Panc1 (cell line): ENCODE measurements around the gene NKD1. TPM values are rescaled to one million over a fixed set of nuclear protein-coding genes. Genes with fewer than 3 reads are reported as not detected.

Source experiments
- ATAC-seq: fragments of 200-7000 bp; cut with Tn5 transposase; 2 replicates; pipeline ENCODE4 v1.9.1; 2020; ENCODE audit warnings: mild to moderate bottlenecking, moderate library complexity
- BruUV-seq: library from RNA; stranded (reverse); fragments of 400-500 nt; replicated peaks from 2 replicates; lab custom pipeline; 2021; lab: Mats Ljungman, UMichigan
- CTCF ChIA-PET: fragments of 300-600 bp; sonication (Branson Sonifier 250); formaldehyde crosslinking; loops from one replicate; lab custom pipeline; 2022; ENCODE audit warnings: antibody characterized with exemption; lab: Charles Lee
- POLR2A ChIA-PET: fragments of 300-600 bp; sonication (Branson Sonifier 250); formaldehyde crosslinking; loops from one replicate; lab custom pipeline; 2022; ENCODE audit warnings: antibody characterized with exemption; lab: Charles Lee
- DNase-seq: peaks from one replicate; pipeline ENCODE4 v3.0.0-alpha.2; 2010; ENCODE audit warnings: low read depth, low spot score
- H3K27ac ChIP-seq: 2 replicates; pipeline ENCODE4 v1.5.1; 2011; ENCODE audit warnings: mild to moderate bottlenecking, low read length, inconsistent platforms
- H3K27me3 ChIP-seq: fragments of 200-500 bp; sonication (Bioruptor generic); 2 replicates; pipeline ENCODE4 v1.6.0; 2014; ENCODE audit warnings: low read length, inconsistent platforms; ENCODE audit not compliant: control insufficient read depth, insufficient read depth
- H3K36me3 ChIP-seq: fragments of 200-500 bp; sonication (Bioruptor generic); 2 replicates; pipeline ENCODE4 v1.5.1; 2014; ENCODE audit warnings: inconsistent platforms, mild to moderate bottlenecking, low read length, moderate library complexity; ENCODE audit not compliant: control insufficient read depth, insufficient read depth
- H3K4me1 ChIP-seq: 2 replicates; pipeline ENCODE4 v1.5.1; 2011; ENCODE audit warnings: inconsistent platforms, mild to moderate bottlenecking, low read length, moderate library complexity; ENCODE audit not compliant: control insufficient read depth, insufficient read depth
- H3K4me3 ChIP-seq, 2 experiments: 2 replicates each; pipeline ENCODE4 v1.5.1; 2011 to 2012; ENCODE audit warnings: low read depth in 2 of 2, low read length in 2 of 2, mild to moderate bottlenecking in 2 of 2, inconsistent platforms in 1 of 2, moderate library complexity in 1 of 2
- H3K9me3 ChIP-seq: fragments of 200-500 bp; sonication (Bioruptor generic); 2 replicates; pipeline ENCODE4 v1.5.1; 2014; ENCODE audit warnings: low read depth, mild to moderate bottlenecking, inconsistent platforms, low read length, moderate library complexity; ENCODE audit not compliant: control insufficient read depth, insufficient read depth
- POLR2AphosphoS5 ChIP-seq: IDR thresholded peaks from 2 replicates; pipeline ENCODE4 v1.6.1; 2012; ENCODE audit warnings: mild to moderate bottlenecking, low read depth, low read length, moderate library complexity
- REST ChIP-seq, 2 experiments: IDR thresholded peaks; 2 replicates each; pipeline ENCODE4 v1.6.1; 2011 to 2012; ENCODE audit warnings: low read depth in 2 of 2, control low read depth in 1 of 2, low read length in 1 of 2, mild to moderate bottlenecking in 1 of 2, moderate library complexity in 1 of 2; ENCODE audit not compliant: insufficient read depth in 1 of 2
- SIN3A ChIP-seq: IDR thresholded peaks from 2 replicates; pipeline ENCODE4 v1.6.1; 2012; ENCODE audit warnings: low read depth, mild to moderate bottlenecking, low read length, moderate library complexity, borderline replicate concordance; ENCODE audit not compliant: insufficient read depth
- TCF7L2 ChIP-seq: IDR thresholded peaks from 2 replicates; pipeline ENCODE4 v1.6.1; 2011; ENCODE audit warnings: mild to moderate bottlenecking, low read depth, low read length, inconsistent platforms
- in situ Hi-C: cut with HindIII; loops from 2 replicates; pipeline ENCODE4 v1.10.0; 2016; ENCODE audit warnings: low sequenced_read_pairs, low pct_unique_long_range_greater_than_20kb
- intact Hi-C: fragments of 100-400 bp; cut with micrococcal nuclease; formaldehyde crosslinking; loops from one replicate; pipeline ENCODE4 v1.10.0; 2022; ENCODE audit not compliant: unreplicated experiment
- total RNA-seq: library from RNA; stranded (reverse); gene quantifications from one replicate; pipeline ENCODE4 v1.2.1, GENCODE V29; 2021; ENCODE audit not compliant: unreplicated experiment
- TF ChIP-seq, protein P1 (sequence below): fragments of 450-650 bp; IDR thresholded peaks from 2 replicates; pipeline ENCODE4 v1.5.1; 2017; ENCODE audit warnings: mild to moderate bottlenecking

The NKD1 gene
- total RNA-seq, 1 experiment from 2014 or later: 0.18 TPM

DNA sequence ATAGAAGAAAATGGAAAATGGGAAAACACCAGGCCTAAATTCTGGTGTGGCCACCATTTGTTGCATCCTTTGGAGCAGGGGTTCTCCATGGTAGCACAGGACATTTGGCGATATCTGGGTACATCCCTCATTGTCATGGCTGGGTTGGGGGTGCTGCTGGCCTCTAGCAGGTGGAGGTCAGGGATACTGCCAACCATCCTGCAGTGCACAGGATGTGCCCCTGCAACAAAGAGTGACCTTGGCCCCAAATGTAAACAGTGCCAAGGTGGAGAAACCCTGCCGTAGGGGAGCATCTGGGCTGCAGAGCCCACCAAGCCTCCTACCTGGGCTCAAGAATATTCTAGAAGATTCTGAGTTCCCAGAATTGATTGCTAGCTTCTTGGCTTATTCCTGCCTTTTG lies 27.5 kb downstream of the NKD1 start:
- in situ Hi-C loops: no loop called here
- CTCF ChIA-PET: no interaction called here

GRCh38 chr16:50576403-50577113 lies 28.4 kb downstream of the NKD1 start:
- DNase-seq (no peak), ATAC-seq (no peak)
- TF ChIP-seq REST (IDR thresholded peaks at IDR 0.05; ENCODE audit: insufficient read depth in 1 of 2, low read depth in 2 of 2, low read length in 1 of 2) (no peak), TCF7L2 (no peak), POLR2AphosphoS5 (no peak), SIN3A (no peak)
- TF ChIP-seq, protein P1, sequence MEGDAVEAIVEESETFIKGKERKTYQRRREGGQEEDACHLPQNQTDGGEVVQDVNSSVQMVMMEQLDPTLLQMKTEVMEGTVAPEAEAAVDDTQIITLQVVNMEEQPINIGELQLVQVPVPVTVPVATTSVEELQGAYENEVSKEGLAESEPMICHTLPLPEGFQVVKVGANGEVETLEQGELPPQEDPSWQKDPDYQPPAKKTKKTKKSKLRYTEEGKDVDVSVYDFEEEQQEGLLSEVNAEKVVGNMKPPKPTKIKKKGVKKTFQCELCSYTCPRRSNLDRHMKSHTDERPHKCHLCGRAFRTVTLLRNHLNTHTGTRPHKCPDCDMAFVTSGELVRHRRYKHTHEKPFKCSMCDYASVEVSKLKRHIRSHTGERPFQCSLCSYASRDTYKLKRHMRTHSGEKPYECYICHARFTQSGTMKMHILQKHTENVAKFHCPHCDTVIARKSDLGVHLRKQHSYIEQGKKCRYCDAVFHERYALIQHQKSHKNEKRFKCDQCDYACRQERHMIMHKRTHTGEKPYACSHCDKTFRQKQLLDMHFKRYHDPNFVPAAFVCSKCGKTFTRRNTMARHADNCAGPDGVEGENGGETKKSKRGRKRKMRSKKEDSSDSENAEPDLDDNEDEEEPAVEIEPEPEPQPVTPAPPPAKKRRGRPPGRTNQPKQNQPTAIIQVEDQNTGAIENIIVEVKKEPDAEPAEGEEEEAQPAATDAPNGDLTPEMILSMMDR: no peak
- no peaks in the 10 kb centered on the region for H3K36me3 ChIP-seq
- POLR2A ChIA-PET: no interaction called here
- H3K4me1 ChIP-seq: no peaks in the 10 kb centered on the region
- H3K27me3 ChIP-seq: no peaks in the 10 kb centered on the region
- in situ Hi-C loops (no loop called here), intact Hi-C loops (no loop called here)
- no peaks in the 10 kb centered on the region for H3K9me3 ChIP-seq
- no TSS peak for BruUV-seq
- H3K4me3 ChIP-seq: no peak overlapping the region
- H3K27ac ChIP-seq: no peak overlapping the region
- CTCF ChIA-PET: no interaction called here

More for the DNA sequence above, 27.5 kb downstream of the NKD1 start:
- H3K27me3 ChIP-seq: no peaks in the 10 kb centered on the region
- no peaks in the 10 kb centered on the region for H3K4me1 ChIP-seq
- H3K4me3 ChIP-seq: no peak overlapping the region
- no peaks in the 10 kb centered on the region for H3K9me3 ChIP-seq
- no TSS peak for BruUV-seq
- no peaks in the 10 kb centered on the region for H3K36me3 ChIP-seq
- ATAC-seq: no peak
- H3K27ac ChIP-seq: no peak overlapping the region
- POLR2A ChIA-PET: no interaction called here
- no peak for DNase-seq
- intact Hi-C loops: no loop called here
- TF ChIP-seq, protein P1: no peak
- TF ChIP-seq TCF7L2 (no peak), POLR2AphosphoS5 (no peak), REST (IDR thresholded peaks at IDR 0.05; ENCODE audit: insufficient read depth in 1 of 2, low read depth in 2 of 2, low read length in 1 of 2) (no peak), SIN3A (no peak)
